Mesothelial cell of epicardium (in vitro differentiated cells): ENCODE measurements around the gene CECR2. TPM values are rescaled to one million over a fixed set of nuclear protein-coding genes. Genes with fewer than 3 reads are reported as not detected.

Experiments
- DNase-seq, 2 experiments: peaks; one replicate each; pipeline ENCODE4 v3.0.0; 2021; ENCODE audit warnings: low spot score in 2 of 2; ENCODE audit not compliant: unreplicated experiment in 2 of 2
- H3K27ac Mint-ChIP-seq: 2 replicates; pipeline ENCODE4 v1.8.0; 2021; ENCODE audit warnings: mixed read lengths
- H3K27me3 Mint-ChIP-seq: 2 replicates; pipeline ENCODE4 v1.8.0; 2021; ENCODE audit warnings: low read depth, mixed read lengths
- H3K36me3 Mint-ChIP-seq: 2 replicates; pipeline ENCODE4 v1.8.0; 2021; ENCODE audit warnings: mixed read lengths
- H3K4me1 Mint-ChIP-seq: 2 replicates; pipeline ENCODE4 v1.8.0; 2021; ENCODE audit warnings: mixed read lengths
- H3K4me3 Mint-ChIP-seq: 2 replicates; pipeline ENCODE4 v1.8.0; 2021; ENCODE audit warnings: mild to moderate bottlenecking, moderate library complexity, mixed read lengths
- H3K9me3 Mint-ChIP-seq: 2 replicates; pipeline ENCODE4 v1.8.0; 2021; ENCODE audit warnings: mixed read lengths
- total RNA-seq: library from RNA; stranded (reverse); gene quantifications from 3 replicates; pipeline ENCODE4 v1.2.1, GENCODE V29; 2021
- TF ChIP-seq, protein P1 (sequence below): fragments of 200-600 bp; sonication (generic); IDR thresholded peaks from one replicate; pipeline ENCODE4 v1.5.0; 2021; ENCODE audit warnings: antibody characterized with exemption; ENCODE audit not compliant: unreplicated experiment

Gene CECR2
- total RNA-seq, 1 donor from 2014 or later, result 15.0 TPM

DNA sequence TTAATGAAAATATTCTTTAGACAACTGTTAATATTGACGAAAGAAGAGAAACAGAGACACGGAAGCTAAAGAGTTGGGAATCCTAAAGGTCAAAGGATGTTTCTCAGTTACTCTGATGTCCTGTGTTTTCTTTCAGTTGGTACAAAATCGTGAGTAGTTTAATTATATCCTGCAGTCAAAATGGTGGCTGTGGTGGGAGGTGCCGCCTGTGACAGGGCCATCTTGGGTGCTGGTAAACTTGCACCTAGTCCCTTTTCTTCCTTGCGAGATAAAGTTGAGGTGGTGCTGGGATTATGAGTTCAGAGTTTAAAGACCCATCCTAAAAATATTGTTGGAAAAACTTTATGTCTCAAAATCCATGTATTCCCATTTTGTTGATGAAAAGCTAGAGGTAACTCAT lies 2.2 kb downstream of the CECR2 start:
- H3K27ac Mint-ChIP-seq, result no peak overlapping the region
- H3K4me3 Mint-ChIP-seq, result peak overlapping the region; percentile 70
- TF ChIP-seq, protein P1, sequence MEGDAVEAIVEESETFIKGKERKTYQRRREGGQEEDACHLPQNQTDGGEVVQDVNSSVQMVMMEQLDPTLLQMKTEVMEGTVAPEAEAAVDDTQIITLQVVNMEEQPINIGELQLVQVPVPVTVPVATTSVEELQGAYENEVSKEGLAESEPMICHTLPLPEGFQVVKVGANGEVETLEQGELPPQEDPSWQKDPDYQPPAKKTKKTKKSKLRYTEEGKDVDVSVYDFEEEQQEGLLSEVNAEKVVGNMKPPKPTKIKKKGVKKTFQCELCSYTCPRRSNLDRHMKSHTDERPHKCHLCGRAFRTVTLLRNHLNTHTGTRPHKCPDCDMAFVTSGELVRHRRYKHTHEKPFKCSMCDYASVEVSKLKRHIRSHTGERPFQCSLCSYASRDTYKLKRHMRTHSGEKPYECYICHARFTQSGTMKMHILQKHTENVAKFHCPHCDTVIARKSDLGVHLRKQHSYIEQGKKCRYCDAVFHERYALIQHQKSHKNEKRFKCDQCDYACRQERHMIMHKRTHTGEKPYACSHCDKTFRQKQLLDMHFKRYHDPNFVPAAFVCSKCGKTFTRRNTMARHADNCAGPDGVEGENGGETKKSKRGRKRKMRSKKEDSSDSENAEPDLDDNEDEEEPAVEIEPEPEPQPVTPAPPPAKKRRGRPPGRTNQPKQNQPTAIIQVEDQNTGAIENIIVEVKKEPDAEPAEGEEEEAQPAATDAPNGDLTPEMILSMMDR, result no peak
- DNase-seq, result no peak
- H3K36me3 Mint-ChIP-seq, result no peaks in the 10 kb centered on the region
- H3K4me1 Mint-ChIP-seq, result peaks cover 40% of the 10 kb centered on the region
- no peaks in the 10 kb centered on the region for H3K9me3 Mint-ChIP-seq
- H3K27me3 Mint-ChIP-seq, result peaks cover 2% of the 10 kb centered on the region

- Mint-ChIP-seq H3K4me3 (no peak overlapping the region), H3K9me3 (no peaks in the 10 kb centered on the region), H3K36me3 (no peaks in the 10 kb centered on the region), H3K4me1 (peaks cover 25% of the 10 kb centered on the region), H3K27ac (no peak overlapping the region), H3K27me3 (peaks cover 2% of the 10 kb centered on the region)
- DNase-seq, result no peak
- TF ChIP-seq, protein P1, result no peak
Measured at GRCh38 chr22:17373855-17374254, 4.6 kb downstream of the CECR2 start.

DNA sequence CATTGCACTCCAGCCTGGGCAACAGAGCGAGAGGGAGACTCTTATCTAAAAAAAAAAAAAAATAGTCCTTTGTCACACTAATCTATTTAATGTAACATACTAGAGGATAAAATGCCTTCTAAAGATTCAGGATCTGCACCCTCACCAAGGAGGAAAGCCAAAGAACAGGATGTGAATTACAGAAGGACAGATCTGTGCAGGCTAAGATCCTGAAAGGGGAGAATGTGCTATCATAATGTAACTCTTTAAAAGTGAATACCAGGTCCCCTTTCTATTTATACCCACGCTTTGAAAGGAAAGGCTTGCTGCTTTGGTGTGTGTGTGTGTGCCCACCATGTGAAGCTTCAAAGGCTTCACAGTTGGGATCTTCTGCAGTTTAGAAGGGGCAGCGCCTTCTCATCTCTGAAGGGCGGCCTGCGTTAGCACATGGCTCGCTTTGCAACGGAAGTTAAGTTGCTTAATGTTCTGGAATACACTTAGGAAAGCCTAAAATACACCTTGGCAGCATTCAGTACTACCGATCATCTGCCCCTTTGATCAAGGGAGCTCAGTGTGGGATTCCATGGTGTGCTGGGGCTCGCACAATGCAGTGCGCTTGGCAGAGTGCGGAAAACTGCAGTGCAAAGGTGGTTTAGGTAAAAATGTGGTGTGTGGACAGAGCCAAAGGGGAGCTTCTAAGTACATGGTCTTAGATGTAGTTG lies 6.8 kb downstream of the CECR2 start:
- Mint-ChIP-seq H3K4me1 (peaks cover 41% of the 10 kb centered on the region), H3K4me3 (no peak overlapping the region), H3K27ac (no peak overlapping the region), H3K27me3 (peaks cover under 1% of the 10 kb centered on the region), H3K36me3 (no peaks in the 10 kb centered on the region), H3K9me3 (no peaks in the 10 kb centered on the region)
- DNase-seq, result no peak
- TF ChIP-seq, protein P1, result no peak

DNA sequence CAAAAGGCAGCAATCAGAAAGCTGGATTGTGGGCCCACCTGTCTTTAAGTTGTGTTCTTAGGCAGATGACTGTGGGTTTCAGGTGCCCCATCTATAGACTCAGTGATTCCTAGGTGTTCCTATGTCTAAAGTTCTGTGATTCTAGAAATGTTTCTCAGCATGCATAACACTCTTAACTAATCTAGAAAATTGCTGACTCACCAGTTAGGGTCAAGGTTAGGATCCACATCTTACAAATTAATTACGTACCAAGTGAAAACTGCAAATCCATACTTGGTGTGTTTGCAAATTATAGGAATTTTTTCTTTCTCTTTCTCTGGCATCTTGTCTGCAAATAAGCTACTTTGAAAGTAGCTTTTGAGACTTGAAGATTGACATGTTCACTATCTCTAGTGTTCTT lies 7.7 kb downstream of the CECR2 start:
- H3K27me3 Mint-ChIP-seq, result no peaks in the 10 kb centered on the region
- H3K4me3 Mint-ChIP-seq, result no peak overlapping the region
- TF ChIP-seq, protein P1, result no peak
- no peak for DNase-seq
- H3K36me3 Mint-ChIP-seq, result no peaks in the 10 kb centered on the region
- H3K4me1 Mint-ChIP-seq, result peaks cover 45% of the 10 kb centered on the region
- H3K9me3 Mint-ChIP-seq, result no peaks in the 10 kb centered on the region
- H3K27ac Mint-ChIP-seq, result no peak overlapping the region

- peaks cover 37% of the 10 kb centered on the region for H3K4me1 Mint-ChIP-seq
- TF ChIP-seq, protein P1, result no peak
- H3K27ac Mint-ChIP-seq, result peak overlapping the region; percentile 73
- no peaks in the 10 kb centered on the region for H3K27me3 Mint-ChIP-seq
- H3K36me3 Mint-ChIP-seq, result peaks cover 6% of the 10 kb centered on the region
- no peak overlapping the region for H3K4me3 Mint-ChIP-seq
- peaks cover 11% of the 10 kb centered on the region for H3K9me3 Mint-ChIP-seq
- no peak for DNase-seq
Measured at GRCh38 chr22:17379944-17380343, 10.7 kb downstream of the CECR2 start.
